SU-DHL-6 (cell line): ENCODE measurements around the gene NTSR1.

Source experiments
- CTCF ChIP-seq: fragments of 200-600 bp; sonication (generic); IDR thresholded peaks from one replicate; pipeline ENCODE4 v1.5.1; 2017; ENCODE audit warnings: antibody characterized with exemption, mild to moderate bottlenecking, low read length, moderate library complexity; ENCODE audit not compliant: insufficient read depth, poor library complexity, severe bottlenecking
- EZH2phosphoT487 ChIP-seq: fragments of 200-600 bp; sonication (generic), shearing (Covaris generic); conservative IDR thresholded peaks from 2 replicates; pipeline ENCODE4 v1.6.1; 2018; ENCODE audit warnings: mild to moderate bottlenecking, antibody characterized with exemption, low read length, moderate library complexity, mixed read lengths

GRCh38 chr20:62807444-62808210 lies 99.0 kb downstream of the NTSR1 start:
- TF ChIP-seq CTCF (no peak), EZH2phosphoT487 (no peak)
